PC-9 (cell line): ENCODE measurements around the gene ARHGAP6. TPM values are rescaled to one million over a fixed set of nuclear protein-coding genes. Genes with fewer than 3 reads are reported as not detected.
A peak's percentile ranks its signal among the peaks of the same experiment; 100 is the strongest.

Source experiments
- BruUV-seq: library from RNA; stranded (reverse); fragments of 400-500 nt; replicated peaks from 2 replicates; lab custom pipeline; 2021; lab: Mats Ljungman, UMichigan
- CTCF ChIA-PET: fragments of 300-600 bp; sonication (Branson Sonifier 250); formaldehyde crosslinking; loops from one replicate; lab custom pipeline; 2022; ENCODE audit warnings: antibody characterized with exemption; lab: Charles Lee
- POLR2A ChIA-PET: fragments of 300-600 bp; sonication (Branson Sonifier 250); formaldehyde crosslinking; loops from one replicate; lab custom pipeline; 2022; ENCODE audit warnings: antibody characterized with exemption; ENCODE audit not compliant: unreplicated experiment; lab: Charles Lee
- DNase-seq, 2 experiments: peaks; one replicate each; pipeline versions ENCODE4 v3.0.0 to v3.0.0-alpha.2; 2015 to 2022; ENCODE audit warnings: mixed read lengths in 1 of 2
- H2AFZ ChIP-seq: fragments of 200-600 bp; sonication (generic); 2 replicates; pipeline ENCODE4 v1.8.1; 2017; ENCODE audit warnings: antibody characterized with exemption
- H3F3A ChIP-seq: fragments of 200-600 bp; sonication (generic); 2 replicates; pipeline ENCODE4 v1.8.1; 2017; ENCODE audit warnings: antibody characterized with exemption, mild to moderate bottlenecking, low read depth; ENCODE audit not compliant: insufficient read depth
- H3K27ac ChIP-seq: fragments of 200-600 bp; sonication (generic); 2 replicates; pipeline ENCODE4 v1.6.1; 2016; ENCODE audit warnings: mixed run types
- H3K27me3 ChIP-seq: fragments of 200-600 bp; sonication (generic); 2 replicates; pipeline ENCODE4 v1.6.1; 2016; ENCODE audit warnings: low read depth, mixed run types; ENCODE audit not compliant: insufficient read depth
- H3K36me3 ChIP-seq: fragments of 200-600 bp; sonication (generic); 2 replicates; pipeline ENCODE4 v1.6.1; 2016; ENCODE audit warnings: low read depth, mixed run types
- H3K4me1 ChIP-seq: fragments of 200-600 bp; sonication (generic); replicated peaks from 2 replicates; pipeline ENCODE4 v1.6.1; 2016; ENCODE audit warnings: mixed run types; ENCODE audit not compliant: insufficient read depth
- H3K4me2 ChIP-seq: fragments of 200-600 bp; sonication (generic); 2 replicates; pipeline ENCODE4 v1.6.1; 2017; ENCODE audit warnings: mixed run types
- H3K4me3 ChIP-seq: fragments of 200-600 bp; sonication (generic); 2 replicates; pipeline ENCODE4 v1.6.1; 2016; ENCODE audit warnings: mixed run types
- H3K79me2 ChIP-seq: fragments of 200-600 bp; sonication (generic); 2 replicates; pipeline ENCODE4 v1.6.1; 2017; ENCODE audit warnings: low read depth, mixed run types
- H3K9me2 ChIP-seq: fragments of 200-600 bp; sonication (generic); 2 replicates; pipeline ENCODE4 v1.8.1; 2017; ENCODE audit warnings: mild to moderate bottlenecking; ENCODE audit not compliant: insufficient read depth
- H3K9me3 ChIP-seq: fragments of 200-600 bp; sonication (generic); 2 replicates; pipeline ENCODE4 v1.8.1; 2016; ENCODE audit warnings: low read depth; ENCODE audit not compliant: insufficient read depth
- H4K20me1 ChIP-seq: fragments of 200-600 bp; sonication (generic); 2 replicates; pipeline ENCODE4 v1.8.1; 2017; ENCODE audit not compliant: insufficient read depth
- CTCF ChIP-seq: fragments of 200-600 bp; sonication (generic); conservative IDR thresholded peaks from 2 replicates; pipeline ENCODE4 v1.6.1; 2017; ENCODE audit warnings: mixed run types, antibody characterized with exemption, mild to moderate bottlenecking, moderate library complexity
- EZH2 ChIP-seq: fragments of 200-600 bp; sonication (generic); IDR thresholded peaks from 2 replicates; pipeline ENCODE4 v1.8.0; 2017; ENCODE audit warnings: antibody characterized with exemption, low read depth
- intact Hi-C: fragments of 100-400 bp; cut with micrococcal nuclease; formaldehyde crosslinking; loops from one replicate; pipeline ENCODE4 v1.10.0; 2022; ENCODE audit not compliant: unreplicated experiment
- total RNA-seq: library from RNA; stranded (reverse); gene quantifications from 2 replicates; pipeline ENCODE4 v1.2.3, GENCODE V29; 2021

The ARHGAP6 gene
- total RNA-seq, 1 experiment from 2014 or later = not detected

GRCh38 chrX:11111037-11111851, 554.5 kb downstream of the ARHGAP6 start, which contains the start of gene HCCS:
HCCS (plus strand) TSS chrX:11111332; CDS start chrX:11112061, 729 bp downstream.
- Histone ChIP-seq H3K4me2 (peak within 1 kb of the TSS; percentile 97), H3K9me2 (no peaks in the 10 kb centered on the region), H3K36me3 (no peaks in the 10 kb centered on the region; the same call in 1 of the 2 replicates), H3K79me2 (peaks cover 34% of the 10 kb centered on the region), H3K4me1 (peaks cover 10% of the 10 kb centered on the region; the same call in 1 of the 2 replicates), H4K20me1 (peaks cover 25% of the 10 kb centered on the region; the same call in 1 of the 2 replicates), H3K27ac (peak within 1 kb of the TSS; percentile 75), H2AFZ (peak within 1 kb of the TSS; percentile 89), H3K27me3 (no peaks in the 10 kb centered on the region), H3K9me3 (no peaks in the 10 kb centered on the region), H3K4me3 (peak within 1 kb of the TSS; percentile 94), H3F3A (no peaks in the 10 kb centered on the region)
- POLR2A ChIA-PET = no interaction called here
- TF ChIP-seq CTCF = 0 out of 2 replicates have a peak, but pooled peaks have one; percentile 25
- TF ChIP-seq EZH2 = no peak
- peak; percentile 75 to 84 for DNase-seq
- CTCF ChIA-PET = interaction anchor here (0.6 kb wide), 1 partner anchor 921 kb away, joined by 3 read pairs; no protein-coding TSS in a partner anchor
- intact Hi-C loops = loop anchor here (5.0 kb wide), 1 partner anchor 279 kb away; no protein-coding TSS in a partner anchor
- BruUV-seq = no TSS peak

GRCh38 chrX:11109968-11110367, 555.8 kb downstream of the ARHGAP6 start:
- TF ChIP-seq CTCF (no peak), EZH2 (no peak)
- H2AFZ ChIP-seq = peak overlapping the region; percentile 89; the same call in 1 of the 2 replicates
- H3K4me3 ChIP-seq = peak overlapping the region; percentile 94; the same call in 1 of the 2 replicates

GRCh38 chrX:11108253-11108941, 557.3 kb downstream of the ARHGAP6 start:
- H3K79me2 ChIP-seq = peaks cover 22% of the 10 kb centered on the region
- POLR2A ChIA-PET = no interaction called here
- no TSS peak for BruUV-seq
- no peaks in the 10 kb centered on the region for H3F3A ChIP-seq
- no peaks in the 10 kb centered on the region for H3K9me3 ChIP-seq
- H3K4me1 ChIP-seq = peaks cover 10% of the 10 kb centered on the region; the same call in 1 of the 2 replicates
- intact Hi-C loops = no loop called here
- H3K27ac ChIP-seq = no peak overlapping the region
- no peak overlapping the region for H3K4me2 ChIP-seq
- no peaks in the 10 kb centered on the region for H3K27me3 ChIP-seq
- CTCF ChIA-PET = no interaction called here
- no peaks in the 10 kb centered on the region; the same call in 1 of the 2 replicates for H3K36me3 ChIP-seq
- H2AFZ ChIP-seq = no peak overlapping the region
- no peaks in the 10 kb centered on the region for H3K9me2 ChIP-seq
- peaks cover 14% of the 10 kb centered on the region; the same call in 1 of the 2 replicates for H4K20me1 ChIP-seq
- TF ChIP-seq CTCF (no peak), EZH2 (no peak)
- no peak overlapping the region for H3K4me3 ChIP-seq
- no peak for DNase-seq

More at GRCh38 chrX:11109968-11110367, 555.8 kb downstream of the ARHGAP6 start:
- Histone ChIP-seq H3K36me3 (no peaks in the 10 kb centered on the region; the same call in 1 of the 2 replicates), H3K9me3 (no peaks in the 10 kb centered on the region), H3K27me3 (no peaks in the 10 kb centered on the region), H3K4me1 (peaks cover 10% of the 10 kb centered on the region; the same call in 1 of the 2 replicates), H3K4me2 (peak overlapping the region; percentile 97), H3K27ac (0 out of 2 replicates have a peak overlapping the region, but pooled peaks have one; percentile 9), H3F3A (no peaks in the 10 kb centered on the region), H3K9me2 (no peaks in the 10 kb centered on the region), H4K20me1 (peaks cover 24% of the 10 kb centered on the region; the same call in 1 of the 2 replicates), H3K79me2 (peaks cover 34% of the 10 kb centered on the region)
- BruUV-seq = no TSS peak
- intact Hi-C loops = loop anchor here (5.0 kb wide), 1 partner anchor 278 kb away; no protein-coding TSS in a partner anchor
- ChIA-PET CTCF (no interaction called here), POLR2A (no interaction called here)
- DNase-seq = no peak
